GM18907 (cell line): Measurements from ENCODE around the gene P2RY11.

Experiments used
- ATAC-seq: cut with Tn5 transposase; IDR thresholded peaks from one replicate; pipeline ENCODE4 v1.9.1; 2021; ENCODE audit warnings: mild to moderate bottlenecking, moderate library complexity; ENCODE audit not compliant: unreplicated experiment

The P2RY11 gene

DNA sequence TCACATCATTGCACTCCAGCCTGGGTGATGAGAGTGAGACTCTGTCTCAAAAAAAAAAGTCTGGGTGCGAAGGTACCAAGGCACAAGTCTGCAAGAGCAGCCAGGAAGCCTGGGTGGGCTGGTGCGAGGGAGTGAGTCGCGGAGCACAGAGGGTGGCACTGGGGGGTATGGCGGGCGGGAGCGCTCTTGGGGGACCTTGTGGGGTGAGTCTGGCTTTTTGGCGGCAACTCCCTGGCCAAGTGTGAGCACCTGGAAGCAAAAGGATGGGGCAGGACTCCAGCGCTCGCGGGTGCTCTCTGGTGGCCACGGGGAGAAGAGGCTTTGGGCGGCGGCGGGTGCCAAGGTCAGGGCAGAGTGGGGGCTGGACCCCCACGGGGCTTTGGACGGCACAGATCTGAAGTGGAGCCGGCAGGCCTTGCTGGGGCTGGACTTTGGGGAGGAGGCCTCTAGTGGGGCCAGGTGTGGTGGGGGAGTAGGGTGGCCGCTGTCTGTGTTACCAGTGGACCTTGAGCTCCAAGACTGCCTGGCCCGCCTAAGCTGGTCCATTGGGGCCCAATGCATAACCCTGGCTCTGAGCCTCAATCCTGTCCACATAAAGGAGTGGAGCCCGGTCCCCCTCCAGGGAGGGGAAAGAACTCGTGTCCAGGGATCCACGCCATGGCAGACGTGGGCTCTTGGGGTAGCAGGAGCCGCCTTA, 1.6 kb downstream of the P2RY11 start:
- ATAC-seq, result no peak

DNA sequence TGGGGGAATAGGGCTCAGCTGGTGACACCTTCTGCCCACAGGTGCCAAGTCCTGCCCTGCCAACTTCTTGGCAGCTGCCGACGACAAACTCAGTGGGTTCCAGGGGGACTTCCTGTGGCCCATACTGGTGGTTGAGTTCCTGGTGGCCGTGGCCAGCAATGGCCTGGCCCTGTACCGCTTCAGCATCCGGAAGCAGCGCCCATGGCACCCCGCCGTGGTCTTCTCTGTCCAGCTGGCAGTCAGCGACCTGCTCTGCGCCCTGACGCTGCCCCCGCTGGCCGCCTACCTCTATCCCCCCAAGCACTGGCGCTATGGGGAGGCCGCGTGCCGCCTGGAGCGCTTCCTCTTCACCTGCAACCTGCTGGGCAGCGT, 2.1 kb downstream of the P2RY11 start:
- no peak for ATAC-seq

DNA sequence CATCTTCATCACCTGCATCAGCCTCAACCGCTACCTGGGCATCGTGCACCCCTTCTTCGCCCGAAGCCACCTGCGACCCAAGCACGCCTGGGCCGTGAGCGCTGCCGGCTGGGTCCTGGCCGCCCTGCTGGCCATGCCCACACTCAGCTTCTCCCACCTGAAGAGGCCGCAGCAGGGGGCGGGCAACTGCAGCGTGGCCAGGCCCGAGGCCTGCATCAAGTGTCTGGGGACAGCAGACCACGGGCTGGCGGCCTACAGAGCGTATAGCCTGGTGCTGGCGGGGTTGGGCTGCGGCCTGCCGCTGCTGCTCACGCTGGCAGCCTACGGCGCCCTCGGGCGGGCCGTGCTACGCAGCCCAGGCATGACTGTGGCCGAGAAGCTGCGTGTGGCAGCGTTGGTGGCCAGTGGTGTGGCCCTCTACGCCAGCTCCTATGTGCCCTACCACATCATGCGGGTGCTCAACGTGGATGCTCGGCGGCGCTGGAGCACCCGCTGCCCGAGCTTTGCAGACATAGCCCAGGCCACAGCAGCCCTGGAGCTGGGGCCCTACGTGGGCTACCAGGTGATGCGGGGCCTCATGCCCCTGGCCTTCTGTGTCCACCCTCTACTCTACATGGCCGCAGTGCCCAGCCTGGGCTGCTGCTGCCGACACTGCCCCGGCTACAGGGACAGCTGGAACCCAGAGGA, 2.6 kb downstream of the P2RY11 start:
- no peak for ATAC-seq

DNA sequence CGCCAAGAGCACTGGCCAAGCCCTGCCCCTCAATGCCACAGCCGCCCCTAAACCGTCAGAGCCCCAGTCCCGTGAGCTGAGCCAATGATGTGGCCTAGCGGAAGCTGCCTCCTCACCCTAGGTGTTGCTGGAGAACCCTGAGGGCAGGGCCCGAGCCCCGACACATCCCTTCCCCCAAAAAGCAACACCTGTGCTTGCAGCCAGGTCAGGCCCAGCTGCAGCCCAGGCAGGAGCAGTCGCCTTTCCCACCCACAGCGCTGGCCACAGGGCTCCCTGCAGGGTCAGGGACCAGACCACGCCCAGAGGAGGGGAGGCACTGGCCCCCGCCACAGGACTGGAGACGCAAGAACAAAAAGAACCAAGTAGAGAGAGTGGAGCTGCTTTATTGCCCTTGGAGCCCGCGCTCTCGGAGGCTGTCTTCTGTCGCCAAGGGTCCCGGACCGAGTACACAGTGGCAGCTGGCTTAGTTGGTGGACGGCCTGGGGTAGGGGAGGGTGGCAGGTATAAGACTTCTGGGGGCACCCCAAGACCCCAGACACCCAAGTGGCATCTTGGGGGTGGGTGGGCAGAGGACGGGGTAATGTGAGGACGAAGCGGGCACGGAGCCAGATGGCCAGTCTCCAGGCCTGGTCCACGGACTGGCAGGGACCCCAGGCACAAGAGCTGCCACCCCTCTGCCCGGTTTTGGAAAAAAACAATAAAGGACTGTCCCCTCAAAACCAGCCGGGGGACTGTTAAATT, 3.3 kb downstream of the P2RY11 start:
- ATAC-seq, result no peak

DNA sequence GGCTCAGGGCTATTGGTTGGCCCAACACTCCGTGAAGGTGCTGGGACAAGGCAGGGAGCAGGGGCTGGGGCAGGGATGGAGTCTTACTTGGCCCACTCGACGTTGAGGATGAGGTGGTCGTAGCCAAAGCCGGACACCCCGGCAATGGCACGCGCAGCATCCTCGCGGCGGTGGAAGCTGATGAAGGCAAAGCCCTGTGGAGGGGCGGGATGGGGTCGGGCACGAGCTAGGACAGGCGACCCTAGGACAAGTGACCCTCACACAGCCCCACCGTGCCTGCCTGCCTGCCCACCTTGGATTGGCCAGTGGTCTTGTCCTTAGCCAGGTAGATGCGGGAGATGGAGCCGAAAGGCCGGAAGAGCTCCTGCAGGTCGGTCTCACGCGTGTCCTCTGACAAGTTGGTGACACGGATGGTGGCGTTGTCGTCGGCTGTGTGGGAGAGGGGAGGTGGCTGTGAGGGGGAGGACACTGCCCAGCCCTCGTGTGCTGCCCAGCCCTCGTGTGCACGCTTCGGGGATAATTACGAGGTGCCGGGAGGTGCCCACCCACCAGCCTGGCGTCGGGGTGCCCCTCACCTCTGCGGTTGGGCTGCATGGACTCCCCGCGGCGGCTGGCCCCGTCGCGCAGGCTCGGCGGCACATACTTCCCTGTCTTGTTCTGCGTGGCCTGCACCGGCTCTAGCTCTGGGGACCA, 4.0 kb downstream of the P2RY11 start:
- no peak for ATAC-seq

DNA sequence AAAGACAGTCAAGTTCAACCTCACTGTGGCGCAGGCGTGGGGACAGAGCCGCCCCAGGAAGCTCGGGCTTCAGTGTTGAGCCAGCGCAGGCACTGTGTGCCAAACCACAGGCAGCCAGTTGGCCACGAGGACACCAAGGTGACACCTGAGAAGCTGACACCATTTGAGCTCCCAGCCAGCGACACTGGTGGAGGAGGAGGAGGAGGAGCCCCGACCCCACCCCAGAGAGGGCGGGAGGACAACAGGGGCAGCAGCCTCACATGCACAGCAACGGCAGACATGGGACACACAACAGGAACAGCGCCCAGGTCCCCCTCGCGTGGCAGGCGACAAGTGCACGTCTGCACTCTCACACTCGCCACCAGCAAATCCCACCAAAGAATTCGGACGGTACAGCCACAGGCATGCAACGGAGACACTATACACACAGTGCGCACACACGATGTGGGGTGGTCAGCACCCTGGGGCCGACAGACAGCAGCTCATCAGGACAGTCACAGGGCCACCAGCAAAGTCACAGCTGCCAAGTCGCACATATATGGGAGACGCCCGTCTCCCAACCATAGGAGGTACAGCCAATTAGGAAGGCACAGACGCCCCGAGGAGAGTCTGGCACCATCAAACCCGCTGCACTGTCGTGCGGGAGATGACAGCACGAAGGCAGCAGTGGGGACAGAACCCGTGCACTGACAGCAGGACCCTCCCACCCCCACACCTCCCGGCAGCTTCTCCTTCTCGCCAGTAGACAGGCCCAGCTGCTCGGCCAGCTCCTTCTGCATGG, 4.8 kb downstream of the P2RY11 start:
- ATAC-seq, result no peak

DNA sequence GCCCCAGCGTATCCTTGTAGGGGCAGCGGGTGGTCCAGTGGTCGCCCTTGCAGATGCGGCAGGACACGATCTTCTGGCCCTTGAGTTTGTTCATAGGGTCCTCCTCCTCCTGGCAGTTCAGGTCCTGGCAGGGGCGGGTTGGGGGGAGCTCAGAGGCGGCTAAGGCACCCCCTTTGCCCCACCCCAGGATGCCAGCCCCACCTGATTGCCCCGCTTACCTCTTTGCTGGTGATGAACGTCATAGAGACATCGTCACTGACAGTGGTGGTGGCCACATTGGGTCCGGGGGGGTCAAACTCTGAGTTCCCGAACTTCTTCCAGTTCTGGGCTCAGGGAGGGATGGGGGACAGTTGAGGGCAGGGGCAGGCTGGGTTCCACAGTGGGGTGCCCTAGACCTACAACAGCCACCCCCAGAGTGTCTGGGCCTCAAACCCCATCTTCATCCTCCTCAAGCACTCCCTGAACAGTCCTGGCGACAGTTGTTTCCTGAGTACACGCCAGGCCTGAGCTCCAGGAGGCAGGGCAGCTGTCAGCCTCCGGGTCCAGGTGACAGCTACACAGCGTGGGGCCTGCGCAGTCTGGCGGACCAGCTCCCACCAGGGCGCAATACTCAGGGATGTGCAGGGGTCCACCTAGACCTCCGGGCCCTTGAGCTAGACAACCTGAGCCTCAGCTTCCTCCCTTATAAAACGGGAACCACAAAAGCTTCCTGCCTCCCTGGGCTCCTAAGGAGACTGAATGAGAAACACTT, 5.5 kb downstream of the P2RY11 start:
- ATAC-seq, result no peak

DNA sequence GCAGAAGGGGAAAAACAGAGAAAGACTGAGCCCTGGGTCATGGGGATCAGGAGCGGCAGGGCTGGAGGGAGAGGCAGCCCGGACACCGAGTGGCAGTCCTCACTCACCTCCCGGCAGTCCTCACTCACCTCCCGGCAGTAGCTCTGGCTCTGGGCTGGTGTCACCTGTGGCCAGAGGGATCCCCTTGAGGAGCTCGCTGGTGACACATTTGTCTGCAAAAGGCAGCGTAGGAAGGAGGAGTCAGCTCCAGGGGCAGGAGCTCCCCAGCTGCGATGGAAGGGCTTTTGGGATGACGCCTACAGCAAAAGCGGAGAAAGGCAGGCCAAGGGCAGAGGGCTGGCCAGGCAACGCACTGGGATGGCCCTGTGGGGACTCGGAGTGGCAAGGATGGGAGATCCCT, 7.5 kb downstream of the P2RY11 start:
- no peak for ATAC-seq

DNA sequence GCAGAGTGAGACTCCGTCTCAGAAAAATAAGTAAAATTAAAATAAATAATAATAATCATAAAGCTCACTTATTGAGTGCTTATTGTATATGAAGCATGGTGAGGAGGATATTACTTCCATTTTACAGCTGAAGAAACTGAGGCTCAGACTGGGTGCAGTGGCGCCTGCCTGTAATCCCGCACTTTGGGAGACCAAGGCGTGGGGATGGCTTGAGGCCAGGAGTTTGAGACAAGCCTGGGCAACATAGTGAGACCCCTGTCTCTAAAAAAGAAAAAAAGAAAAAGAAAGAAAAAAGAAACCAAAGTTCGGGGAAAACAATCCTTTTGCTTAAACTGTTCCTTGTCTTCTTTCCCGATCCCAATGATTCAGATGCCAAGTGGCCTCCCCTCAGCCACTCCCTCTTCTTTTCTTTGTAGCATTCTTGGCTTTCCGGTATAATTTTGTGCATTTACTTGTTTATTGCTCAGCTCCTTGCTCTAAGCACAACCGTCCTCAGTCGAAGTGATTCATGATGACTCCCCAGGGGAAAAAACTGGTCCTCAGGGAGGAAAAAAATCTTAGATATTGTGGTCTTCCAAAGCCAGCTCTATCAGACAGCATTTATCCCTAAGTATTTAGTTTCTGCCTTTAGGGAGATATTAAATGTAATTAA, 9.2 kb downstream of the P2RY11 start:
- ATAC-seq, result no peak

DNA sequence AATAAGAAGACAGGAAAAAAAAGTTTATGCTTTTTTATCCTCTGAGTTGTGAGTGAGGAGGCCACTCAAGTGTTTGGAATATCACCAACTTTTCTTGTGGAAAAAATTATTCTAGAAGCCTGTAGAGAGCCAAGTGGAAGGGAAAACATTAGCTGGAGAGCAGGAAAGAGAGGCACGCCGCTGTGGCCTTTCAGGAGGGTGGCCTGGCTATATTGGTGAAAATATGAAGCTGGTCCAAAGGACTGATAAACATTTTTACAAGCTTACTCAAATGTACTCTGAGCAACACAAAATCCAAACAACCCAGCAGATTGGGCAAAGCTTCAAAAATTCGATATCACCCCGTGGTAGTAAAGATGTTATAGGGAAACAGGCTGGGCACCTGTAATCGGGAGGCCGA, 10.6 kb downstream of the P2RY11 start:
- ATAC-seq, result no peak

DNA sequence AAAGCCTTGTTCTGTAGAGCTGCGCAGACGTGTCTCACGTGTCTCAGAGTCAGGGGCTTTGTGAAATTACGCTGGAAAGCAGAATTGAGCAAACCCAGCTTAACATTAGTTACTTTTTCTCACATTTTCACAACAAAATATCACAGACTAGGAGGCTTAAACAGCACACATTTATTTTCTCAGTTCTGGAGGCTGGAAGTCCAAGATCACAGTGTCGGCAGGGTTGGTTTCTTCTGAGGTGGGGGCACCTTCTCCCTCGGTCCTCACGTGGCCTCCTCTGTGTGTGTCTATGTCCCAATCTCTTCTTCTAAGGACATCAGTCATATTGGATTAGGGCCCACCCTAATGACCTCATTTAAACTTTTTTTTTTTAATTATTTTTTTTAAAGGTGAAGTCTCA, 12.9 kb downstream of the P2RY11 start:
- no peak for ATAC-seq

DNA sequence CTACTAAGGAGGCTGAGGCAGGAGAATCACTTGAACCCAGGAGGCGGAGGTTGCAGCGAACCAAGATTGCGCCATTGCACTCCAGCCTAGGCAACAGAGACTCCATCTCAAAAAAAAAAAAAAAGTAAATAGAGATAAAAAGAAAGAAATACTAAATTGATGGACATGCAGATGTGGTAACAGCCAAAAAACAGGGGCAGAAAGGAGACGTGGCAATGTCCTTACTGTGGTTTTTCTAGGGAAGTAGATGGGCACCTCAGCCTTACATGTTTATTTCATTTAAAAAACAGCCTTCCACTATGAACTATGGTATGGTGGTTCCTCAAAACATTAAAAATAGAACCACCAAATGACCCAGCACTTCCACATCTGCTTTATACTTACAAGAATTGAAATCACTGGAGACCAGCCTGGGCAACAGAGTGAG, 14.7 kb downstream of the P2RY11 start:
- ATAC-seq, result no peak

DNA sequence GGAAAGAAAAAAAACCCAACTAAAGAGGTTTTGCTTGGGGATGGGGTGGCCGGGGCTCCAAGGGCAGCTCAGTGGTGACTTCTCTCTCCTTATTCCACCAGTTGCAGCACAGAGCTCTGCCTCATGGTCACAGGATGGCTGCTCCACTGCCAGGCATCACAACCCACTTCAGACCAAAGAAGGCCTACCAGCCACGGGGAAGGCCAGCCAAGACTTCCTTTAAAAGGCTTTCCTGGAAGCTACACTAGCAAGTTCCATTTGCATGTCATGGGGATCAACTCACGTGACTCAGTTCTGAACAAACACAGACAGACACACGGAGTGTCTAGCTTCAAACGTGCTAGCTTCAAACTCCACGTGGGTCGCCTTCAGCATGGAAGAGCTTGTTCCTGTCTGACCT, 21.4 kb downstream of the P2RY11 start:
- no peak for ATAC-seq

DNA sequence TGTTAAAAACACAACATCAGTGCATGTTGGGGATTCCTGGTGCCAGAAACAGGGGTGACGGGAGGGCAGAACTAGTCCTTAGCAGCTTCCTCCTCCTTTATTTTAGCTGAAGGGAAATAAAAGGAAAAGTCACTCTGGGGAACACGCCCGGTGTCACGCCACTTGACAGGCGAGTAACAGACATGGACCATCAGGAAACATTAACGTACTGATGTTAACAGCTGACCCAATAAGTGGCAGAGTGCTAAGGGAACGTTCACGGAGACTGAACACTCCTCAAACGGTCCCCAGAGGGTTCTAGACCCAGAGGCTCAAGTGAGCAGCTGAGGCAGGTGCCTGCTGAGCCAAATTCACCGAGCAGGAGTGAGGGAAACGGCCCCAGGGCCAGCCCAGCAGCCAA, 22.1 kb downstream of the P2RY11 start:
- ATAC-seq, result no peak

DNA sequence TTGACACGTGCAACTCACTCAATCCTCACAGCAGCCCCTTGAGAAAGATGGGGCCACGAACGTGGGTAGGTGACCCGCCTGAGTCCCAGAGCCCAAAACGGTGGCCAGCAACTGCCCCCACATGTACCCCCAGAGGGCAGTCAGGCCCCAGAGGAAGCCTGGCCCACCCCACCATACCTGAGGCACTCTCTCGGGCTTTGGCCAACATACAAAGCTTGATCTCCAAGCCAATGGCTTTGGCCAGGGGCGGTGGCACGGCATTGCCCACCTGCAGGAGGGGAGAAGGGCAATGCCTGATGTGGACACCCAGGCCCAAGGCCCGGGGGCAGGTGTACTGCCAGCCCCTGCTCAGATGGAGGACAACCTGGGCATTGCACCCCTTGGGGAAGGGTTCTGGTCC, 22.5 kb downstream of the P2RY11 start:
- no peak for ATAC-seq

DNA sequence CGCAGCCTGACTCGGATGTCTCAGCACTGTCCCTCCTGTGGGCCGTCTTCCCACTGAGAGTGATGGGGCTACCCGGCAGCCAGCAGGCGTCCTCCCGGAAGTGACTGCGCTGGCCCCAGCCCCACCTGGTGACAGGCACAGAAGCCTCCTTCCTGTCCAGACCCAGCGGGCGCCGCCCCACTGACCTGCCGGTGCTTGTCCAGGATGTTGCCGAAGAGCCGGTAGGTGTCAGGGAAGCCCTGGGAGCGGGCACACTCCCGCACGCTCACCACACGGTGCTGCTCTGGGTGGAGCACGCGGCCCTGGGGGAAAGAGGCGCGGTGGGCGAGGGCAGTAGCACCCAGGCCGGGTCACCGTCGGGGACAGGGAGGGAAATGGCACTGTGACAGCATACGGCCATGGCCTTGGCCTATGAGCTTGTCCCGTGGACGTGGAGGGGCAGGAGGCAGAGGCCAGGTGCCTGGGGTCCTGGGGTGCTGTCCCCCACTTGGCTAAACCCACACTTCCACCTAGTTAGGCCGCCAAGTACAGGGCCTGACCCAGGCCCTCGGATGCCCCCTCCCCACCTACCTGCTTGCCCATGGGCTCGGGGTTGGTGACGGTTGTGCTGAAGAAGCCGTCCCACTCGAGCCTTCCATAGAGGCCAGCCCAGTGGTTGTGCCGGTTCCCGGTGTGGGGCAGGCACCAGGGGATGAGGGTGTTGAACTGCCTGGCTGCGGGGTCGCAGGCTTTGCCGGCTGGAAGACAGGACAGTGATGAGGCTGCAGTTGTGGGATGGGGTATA, 24.2 kb downstream of the P2RY11 start:
- no peak for ATAC-seq

DNA sequence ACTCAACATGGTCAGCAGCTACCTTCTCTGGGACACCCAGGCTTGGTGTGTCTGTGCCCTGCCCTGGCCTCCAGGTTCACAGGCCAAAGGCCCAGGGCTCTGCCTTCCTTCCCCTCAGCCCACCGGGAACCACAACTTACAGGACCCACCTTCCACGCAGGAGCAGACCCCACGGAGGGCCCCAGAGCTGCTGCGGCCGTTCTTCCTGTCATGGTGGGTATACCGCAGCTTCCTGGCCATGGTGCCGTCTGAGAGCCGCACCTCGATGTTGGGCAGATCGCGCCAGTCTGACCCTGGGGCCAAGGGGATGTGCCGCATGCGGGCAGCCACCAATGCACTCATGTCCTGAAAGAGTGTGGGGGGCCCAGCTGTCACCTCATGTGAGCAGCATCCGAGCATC, 25.4 kb downstream of the P2RY11 start:
- ATAC-seq, result no peak

DNA sequence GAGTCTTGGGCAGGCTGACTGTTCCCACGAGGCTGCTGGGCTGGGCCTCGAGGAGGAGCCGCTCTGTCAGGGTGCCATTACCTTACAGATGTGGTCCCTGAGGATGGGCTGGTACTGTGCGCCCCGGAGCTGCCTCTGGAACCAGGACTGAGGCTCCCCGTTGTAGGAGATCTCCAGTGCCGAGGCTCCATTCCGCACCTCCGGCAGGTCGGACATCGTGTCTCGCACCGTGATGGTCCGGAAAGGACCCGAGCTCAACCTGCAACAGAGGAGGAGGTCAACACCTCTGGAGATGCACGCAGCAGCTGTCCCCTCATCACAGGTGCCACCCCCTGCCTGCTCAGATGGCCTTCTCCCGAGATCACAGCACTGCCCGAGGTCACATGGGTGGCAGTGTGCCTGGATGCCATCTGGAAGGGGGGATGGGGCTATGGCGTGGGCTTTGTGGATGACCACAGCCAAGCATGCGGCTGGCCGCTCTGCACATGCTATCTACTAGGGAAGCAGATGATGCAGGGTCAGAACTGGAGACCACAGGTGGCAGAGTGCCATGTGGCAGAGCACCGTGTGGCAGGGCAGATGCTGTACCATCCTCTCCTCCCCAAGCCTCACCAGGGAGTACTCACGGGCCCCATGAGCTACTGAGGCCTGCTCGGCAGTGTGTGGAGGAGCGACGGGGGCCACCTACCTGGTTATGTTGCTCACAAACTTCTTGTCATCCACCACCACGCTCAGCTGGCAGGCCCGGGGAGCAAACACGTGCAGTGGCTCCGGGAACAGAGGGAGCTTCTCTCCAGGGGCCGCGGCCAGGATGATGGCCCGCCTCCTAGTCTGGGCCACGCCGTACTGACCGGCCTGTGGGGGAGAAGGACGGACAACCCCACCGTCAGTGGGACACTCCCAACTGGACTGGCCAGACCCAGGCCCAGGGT, 26.5 kb downstream of the P2RY11 start:
- ATAC-seq, result no peak
